Measurements from ENCODE around the gene SECISBP2.
A peak's percentile ranks its signal among the peaks of the same experiment; 100 is the strongest.

SECISBP2 gene

DNA sequence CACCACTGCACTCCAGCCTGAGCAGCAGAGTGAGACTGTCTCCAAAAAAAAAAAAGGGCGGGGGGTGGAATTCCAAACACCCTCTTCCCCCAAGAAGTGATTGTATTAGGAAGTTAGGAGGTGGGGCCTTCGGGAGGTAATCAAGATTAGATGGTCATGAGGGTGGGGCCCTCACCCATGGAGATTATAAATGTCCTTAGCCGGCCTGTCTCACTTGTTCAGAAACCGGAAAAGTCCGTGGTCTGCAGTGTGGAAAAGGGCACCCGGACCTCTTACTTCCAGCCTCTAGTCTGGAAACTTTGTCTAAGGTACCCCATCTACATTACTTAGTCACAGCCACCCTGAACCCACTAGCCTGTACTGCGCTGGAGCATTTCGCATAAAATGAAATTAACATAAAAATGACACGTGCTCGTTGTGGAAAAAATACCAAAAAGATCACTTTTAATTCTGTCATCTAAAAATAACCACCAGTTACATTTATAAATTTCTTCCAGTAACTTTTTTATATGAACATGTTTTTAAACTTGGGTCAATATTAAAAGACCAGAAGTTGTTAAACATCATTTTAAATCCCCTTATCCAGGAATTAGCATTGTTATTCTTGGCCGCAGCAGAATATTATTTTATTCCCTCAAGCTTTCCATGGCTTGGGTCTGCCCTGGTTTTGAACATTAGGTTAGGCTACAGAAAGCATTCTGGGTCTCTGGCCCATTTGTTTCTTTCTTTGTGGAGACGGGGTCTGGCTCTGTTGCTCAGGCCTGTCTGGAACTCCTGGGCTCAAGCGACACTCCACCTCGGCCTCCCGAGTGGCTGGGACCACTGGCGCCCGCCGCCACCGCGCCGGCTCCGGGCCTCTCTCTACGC, 8.5 kb upstream of the SECISBP2 start:
- Histone ChIP-seq H3K4me1 (ENCODE audit: control insufficient read depth, insufficient read depth, low read length) (peaks cover 13% of the 10 kb centered on the region), H3K9me3 (ENCODE audit: control insufficient read depth, low read length) (no peaks in the 10 kb centered on the region), H3K27ac (ENCODE audit: insufficient read depth, low read depth, low read length, poor library complexity, severe bottlenecking) (peak overlapping the region; percentile 99), H3K4me3 (ENCODE audit: insufficient read depth, low read depth, low read length) (peak overlapping the region; percentile 85), H3K27me3 (ENCODE audit: control insufficient read depth, insufficient read depth, low read length, poor library complexity, severe bottlenecking) (no peaks in the 10 kb centered on the region), H3K36me3 (ENCODE audit: control insufficient read depth, insufficient read depth, low read length) (peaks cover 4% of the 10 kb centered on the region)
- 29% methylated on average over 22 to 23 of the region's 23 CpGs for WGBS, 2 experiments

GRCh38 chr9:89310475-89311345, 7.6 kb upstream of the SECISBP2 start, which contains the start of gene CKS2:
TSS of gene CKS2 (plus strand) at chr9:89311195. CDS start at chr9:89311293, 98 bp downstream.
- Histone ChIP-seq H3K27ac (ENCODE audit: insufficient read depth, low read depth, low read length, poor library complexity, severe bottlenecking) (peak within 1 kb of the TSS; percentile 99), H3K27me3 (ENCODE audit: control insufficient read depth, insufficient read depth, low read length, poor library complexity, severe bottlenecking) (no peaks in the 10 kb centered on the region), H3K4me1 (ENCODE audit: control insufficient read depth, insufficient read depth, low read length) (peaks cover 16% of the 10 kb centered on the region), H3K36me3 (ENCODE audit: control insufficient read depth, insufficient read depth, low read length) (peaks cover 8% of the 10 kb centered on the region), H3K9me3 (ENCODE audit: control insufficient read depth, low read length) (no peaks in the 10 kb centered on the region), H3K4me3 (ENCODE audit: insufficient read depth, low read depth, low read length) (peak within 1 kb of the TSS; percentile 85)
- WGBS, 2 experiments: 0% methylated on average over 86 of the region's 86 CpGs

DNA sequence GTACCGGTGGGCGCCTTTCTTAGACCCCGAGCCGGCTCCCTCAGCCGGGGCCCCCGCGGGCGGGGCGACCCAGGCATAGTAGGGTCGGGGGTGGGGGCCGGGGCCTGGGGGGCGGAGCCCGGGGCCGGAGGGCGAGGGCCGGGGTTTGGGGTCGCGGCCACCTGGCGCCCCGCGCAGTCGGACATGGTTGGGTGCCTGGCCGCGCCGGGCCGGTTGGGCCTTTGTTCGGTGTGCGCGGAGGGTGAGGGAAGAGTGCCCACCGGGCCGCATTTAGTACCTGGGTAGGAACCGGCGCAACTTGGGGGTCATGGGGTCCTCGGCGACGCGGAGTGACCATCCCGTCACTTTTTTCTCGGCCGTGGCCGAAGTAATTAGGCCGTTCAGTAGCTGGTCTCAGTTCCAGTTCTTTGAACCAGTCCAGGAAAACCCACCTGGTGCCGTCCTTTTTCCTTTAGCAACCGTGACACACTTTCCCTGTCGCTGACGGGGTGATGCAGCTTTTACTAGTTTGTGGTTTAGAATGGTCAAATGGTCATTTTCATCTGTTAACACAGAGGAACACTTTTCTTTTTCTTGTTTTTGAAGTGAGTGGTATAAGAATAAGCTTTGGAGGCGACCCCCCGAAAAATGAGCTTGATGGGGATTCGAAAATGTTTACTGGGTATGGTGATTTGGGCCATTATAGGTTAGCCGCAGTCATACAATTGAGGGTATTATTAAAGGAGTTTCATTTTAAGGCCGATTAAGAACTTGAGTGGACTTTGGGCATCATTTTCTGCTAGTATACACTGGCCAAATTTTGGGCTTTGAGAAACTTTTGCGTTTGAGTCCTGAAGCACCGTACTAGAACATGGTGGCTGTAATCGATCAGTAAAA, 6.7 kb upstream of the SECISBP2 start:
- Histone ChIP-seq H3K36me3 (ENCODE audit: control insufficient read depth, insufficient read depth, low read length) (peaks cover 11% of the 10 kb centered on the region), H3K9me3 (ENCODE audit: control insufficient read depth, low read length) (no peaks in the 10 kb centered on the region)
- WGBS, 2 experiments: 0% methylated on average over 54 of the region's 54 CpGs

GRCh38 chr9:89312222-89312571, 6.1 kb upstream of the SECISBP2 start:
- H3K27ac ChIP-seq (ENCODE audit: insufficient read depth, low read depth, low read length, poor library complexity, severe bottlenecking): peak overlapping the region; percentile 48

More for the DNA sequence above, 6.7 kb upstream of the SECISBP2 start:
- peaks cover 16% of the 10 kb centered on the region for H3K4me1 ChIP-seq (ENCODE audit: control insufficient read depth, insufficient read depth, low read length)
- peak overlapping the region; percentile 85 for H3K4me3 ChIP-seq (ENCODE audit: insufficient read depth, low read depth, low read length)
- H3K27ac ChIP-seq (ENCODE audit: insufficient read depth, low read depth, low read length, poor library complexity, severe bottlenecking): peak overlapping the region; percentile 91
- H3K27me3 ChIP-seq (ENCODE audit: control insufficient read depth, insufficient read depth, low read length, poor library complexity, severe bottlenecking): no peaks in the 10 kb centered on the region

GRCh38 chr9:89313842-89314241, 4.5 kb upstream of the SECISBP2 start:
- Histone ChIP-seq H3K9me3 (ENCODE audit: control insufficient read depth, low read length) (no peaks in the 10 kb centered on the region), H3K27me3 (ENCODE audit: control insufficient read depth, insufficient read depth, low read length, poor library complexity, severe bottlenecking) (no peaks in the 10 kb centered on the region), H3K36me3 (ENCODE audit: control insufficient read depth, insufficient read depth, low read length) (peaks cover 20% of the 10 kb centered on the region), H3K4me3 (ENCODE audit: insufficient read depth, low read depth, low read length) (peak overlapping the region; percentile 85), H3K4me1 (ENCODE audit: control insufficient read depth, insufficient read depth, low read length) (peaks cover 16% of the 10 kb centered on the region), H3K27ac (ENCODE audit: insufficient read depth, low read depth, low read length, poor library complexity, severe bottlenecking) (no peak overlapping the region)
- 69 to 80% methylated on average over 1 of the region's 1 CpG for WGBS, 2 experiments

More at GRCh38 chr9:89312222-89312571, 6.1 kb upstream of the SECISBP2 start:
- H3K27me3 ChIP-seq (ENCODE audit: control insufficient read depth, insufficient read depth, low read length, poor library complexity, severe bottlenecking): no peaks in the 10 kb centered on the region
- H3K9me3 ChIP-seq (ENCODE audit: control insufficient read depth, low read length): no peaks in the 10 kb centered on the region
- WGBS, 2 experiments: 0% methylated on average over 8 of the region's 8 CpGs
- peaks cover 16% of the 10 kb centered on the region for H3K4me1 ChIP-seq (ENCODE audit: control insufficient read depth, insufficient read depth, low read length)
- H3K36me3 ChIP-seq (ENCODE audit: control insufficient read depth, insufficient read depth, low read length): peaks cover 16% of the 10 kb centered on the region
- peak overlapping the region; percentile 85 for H3K4me3 ChIP-seq (ENCODE audit: insufficient read depth, low read depth, low read length)

DNA sequence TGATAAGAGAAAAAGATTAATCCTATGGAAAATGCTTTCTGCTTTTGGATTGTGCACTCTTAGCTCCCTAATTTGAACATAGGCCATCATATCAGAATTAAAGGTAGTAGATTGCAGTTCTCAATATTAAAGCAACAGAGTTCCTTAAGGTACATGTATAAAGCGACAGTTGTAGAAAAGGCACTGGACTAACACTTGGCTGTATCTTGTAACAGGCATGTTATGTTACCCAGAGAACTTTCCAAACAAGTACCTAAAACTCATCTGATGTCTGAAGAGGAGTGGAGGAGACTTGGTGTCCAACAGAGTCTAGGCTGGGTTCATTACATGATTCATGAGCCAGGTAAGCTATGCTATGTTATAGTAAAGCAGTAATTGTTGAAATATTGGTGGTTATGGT, 3.3 kb upstream of the SECISBP2 start:
- Histone ChIP-seq H3K36me3 (ENCODE audit: control insufficient read depth, insufficient read depth, low read length) (peaks cover 20% of the 10 kb centered on the region), H3K27me3 (ENCODE audit: control insufficient read depth, insufficient read depth, low read length, poor library complexity, severe bottlenecking) (no peaks in the 10 kb centered on the region), H3K27ac (ENCODE audit: insufficient read depth, low read depth, low read length, poor library complexity, severe bottlenecking) (no peak overlapping the region), H3K4me1 (ENCODE audit: control insufficient read depth, insufficient read depth, low read length) (peaks cover 20% of the 10 kb centered on the region), H3K4me3 (ENCODE audit: insufficient read depth, low read depth, low read length) (peak overlapping the region; percentile 85), H3K9me3 (ENCODE audit: control insufficient read depth, low read length) (no peaks in the 10 kb centered on the region)
- 95 to 100% methylated on average over 1 of the region's 1 CpG for WGBS, 2 experiments

- H3K27me3 ChIP-seq (ENCODE audit: control insufficient read depth, insufficient read depth, low read length, poor library complexity, severe bottlenecking): no peaks in the 10 kb centered on the region
- H3K4me1 ChIP-seq (ENCODE audit: control insufficient read depth, insufficient read depth, low read length): peaks cover 20% of the 10 kb centered on the region
- peaks cover 20% of the 10 kb centered on the region for H3K36me3 ChIP-seq (ENCODE audit: control insufficient read depth, insufficient read depth, low read length)
- H3K4me3 ChIP-seq (ENCODE audit: insufficient read depth, low read depth, low read length): no peak overlapping the region
- no peaks in the 10 kb centered on the region for H3K9me3 ChIP-seq (ENCODE audit: control insufficient read depth, low read length)
- no peak overlapping the region for H3K27ac ChIP-seq (ENCODE audit: insufficient read depth, low read depth, low read length, poor library complexity, severe bottlenecking)
Measured at GRCh38 chr9:89315482-89315881, 2.8 kb upstream of the SECISBP2 start.

DNA sequence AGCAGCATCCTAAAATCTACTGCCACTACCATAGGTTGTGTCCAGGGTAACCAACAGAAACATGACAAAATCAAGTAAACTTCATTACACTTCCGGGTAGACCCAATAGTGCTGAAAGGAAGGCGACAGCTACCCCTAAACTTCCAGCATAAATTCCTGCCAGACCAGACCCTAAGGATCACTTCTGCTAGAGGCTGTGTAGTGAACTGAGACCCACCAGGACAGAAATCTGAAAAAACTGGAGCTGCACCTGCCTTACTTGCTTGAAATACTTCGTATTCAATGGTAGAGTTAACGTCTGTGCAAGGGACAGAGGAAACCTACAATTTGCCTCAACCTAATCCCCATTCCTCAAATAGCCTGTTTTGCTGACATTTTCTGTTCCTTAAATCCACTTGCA, 1.0 kb upstream of the SECISBP2 start:
- peak overlapping the region; percentile 99 for H3K27ac ChIP-seq (ENCODE audit: insufficient read depth, low read depth, low read length, poor library complexity, severe bottlenecking)
- H3K4me3 ChIP-seq (ENCODE audit: insufficient read depth, low read depth, low read length): no peak overlapping the region
- 91 to 93% methylated on average over 4 of the region's 4 CpGs for WGBS, 2 experiments

GRCh38 chr9:89319015-89319905, 960 bp downstream of the SECISBP2 start:
- Histone ChIP-seq H3K9me3 (ENCODE audit: control insufficient read depth, low read length) (no peaks in the 10 kb centered on the region), H3K36me3 (ENCODE audit: control insufficient read depth, insufficient read depth, low read length) (peaks cover 20% of the 10 kb centered on the region), H3K4me3 (ENCODE audit: insufficient read depth, low read depth, low read length) (peak overlapping the region; percentile 63), H3K27me3 (ENCODE audit: control insufficient read depth, insufficient read depth, low read length, poor library complexity, severe bottlenecking) (no peaks in the 10 kb centered on the region), H3K4me1 (ENCODE audit: control insufficient read depth, insufficient read depth, low read length) (peaks cover 13% of the 10 kb centered on the region), H3K27ac (ENCODE audit: insufficient read depth, low read depth, low read length, poor library complexity, severe bottlenecking) (peak overlapping the region; percentile 99)
- 26 to 35% methylated on average over 9 to 13 of the region's 13 CpGs for WGBS, 2 experiments

More for the DNA sequence above, 1.0 kb upstream of the SECISBP2 start:
- Histone ChIP-seq H3K27me3 (ENCODE audit: control insufficient read depth, insufficient read depth, low read length, poor library complexity, severe bottlenecking) (no peaks in the 10 kb centered on the region), H3K9me3 (ENCODE audit: control insufficient read depth, low read length) (no peaks in the 10 kb centered on the region), H3K4me1 (ENCODE audit: control insufficient read depth, insufficient read depth, low read length) (peaks cover 20% of the 10 kb centered on the region), H3K36me3 (ENCODE audit: control insufficient read depth, insufficient read depth, low read length) (peaks cover 20% of the 10 kb centered on the region)

All from ectodermal cell (in vitro differentiated cells).